ENCODE results near the gene PALD1. TPM values are rescaled to one million over a fixed set of nuclear protein-coding genes. Genes with fewer than 3 reads are reported as not detected.

Gene PALD1
- total and polyA plus RNA-seq, 2 of the 13 experiments (the other 11 are each of a cell fraction or from before 2014, with no cell fraction given), result 0.07 to 0.09 TPM

DNA sequence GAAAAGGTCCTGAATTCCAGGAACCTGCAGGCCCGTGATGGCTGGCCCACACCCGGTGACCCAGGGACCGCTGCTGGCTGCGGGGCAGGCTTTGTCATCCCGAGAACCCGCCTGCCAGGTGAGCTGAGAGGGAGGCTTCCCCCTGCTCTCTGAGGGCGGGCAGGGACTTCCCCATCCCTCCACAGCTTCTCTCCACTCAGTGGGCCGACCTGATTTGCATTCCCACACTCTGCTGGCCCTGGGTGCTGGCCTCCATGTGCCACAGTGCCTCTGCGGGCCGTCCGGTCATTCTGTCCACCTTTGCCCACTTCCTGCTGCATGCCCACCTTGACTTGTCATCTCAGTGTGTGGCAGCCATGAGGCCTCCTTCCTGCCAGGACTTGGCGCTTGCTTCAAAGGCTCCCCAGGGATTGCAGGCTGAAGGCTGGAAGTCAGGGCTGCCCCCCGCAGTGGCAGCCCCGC, 35.3 kb downstream of the PALD1 start:
- intact Hi-C loops (cut with micrococcal nuclease; ENCODE audit: unreplicated experiment) (no loop called here), in situ Hi-C loops (cut with HindIII; ENCODE audit: extremely low pct_ligation_motif_present, low pct_unique_long_range_greater_than_20kb) (no loop called here)
- H3K36me3 ChIP-seq (replicated peaks in 1 of 2; ENCODE audit: control insufficient read depth in 1 of 2, insufficient read depth in 2 of 2, low read length in 2 of 2), result no peaks in the 10 kb centered on the region
- FAIRE-seq, result no peak
- no peak overlapping the region for H3K4me2 ChIP-seq (ENCODE audit: low read depth, low read length)
- H3K27me3 ChIP-seq (ENCODE audit: control insufficient read depth in 1 of 2, insufficient read depth in 2 of 2, low read length in 2 of 2), result peaks cover 6 to 34% of the 10 kb centered on the region in 2 experiments; a peak in 4 of 5 replicates
- 10% methylated on average over 7 of the region's 14 CpGs for WGBS (ENCODE audit: low lambda C conversion rate)
- no peaks in the 10 kb centered on the region for H3K9me3 ChIP-seq (ENCODE audit: low read length)
- H3K27ac ChIP-seq (ENCODE audit: extremely low read length, insufficient read depth, low read length), result no peak overlapping the region
- TF ChIP-seq GPN1 (CRISPR knock-in tag; IDR thresholded peaks at IDR 0.05; ENCODE audit: borderline replicate concordance) (no peak), ZNF12 (CRISPR knock-in tag; IDR thresholded peaks at IDR 0.05) (no peak), ZNF552 (CRISPR knock-in tag; IDR thresholded peaks at IDR 0.05; ENCODE audit: borderline replicate concordance) (no peak), ZFP41 (CRISPR knock-in tag; IDR thresholded peaks at IDR 0.05; ENCODE audit: borderline replicate concordance) (no peak), ZNF792 (CRISPR knock-in tag; IDR thresholded peaks at IDR 0.05) (no peak), XRCC5 (optimal IDR thresholded peaks at IDR 0.05; ENCODE audit: low read length) (no peak), ZNF615 (CRISPR knock-in tag; IDR thresholded peaks at IDR 0.05; ENCODE audit: borderline replicate concordance) (no peak), MTF2 (CRISPR knock-in tag; IDR thresholded peaks at IDR 0.05; ENCODE audit: borderline replicate concordance) (no peak), KAT7 (CRISPR knock-in tag; IDR thresholded peaks at IDR 0.05; ENCODE audit: borderline replicate concordance) (no peak), ZNF383 (CRISPR knock-in tag; IDR thresholded peaks at IDR 0.05; ENCODE audit: borderline replicate concordance) (no peak), ZNF282 (IDR thresholded peaks at IDR 0.05; ENCODE audit: partially characterized antibody) (no peak), ETV5 (CRISPR knock-in tag; IDR thresholded peaks at IDR 0.05; ENCODE audit: borderline replicate concordance) (no peak), ZNF720 (CRISPR knock-in tag; IDR thresholded peaks at IDR 0.05) (no peak), KLF9 (CRISPR knock-in tag; IDR thresholded peaks at IDR 0.05; ENCODE audit: low read depth) (no peak)
- TF ChIP-seq, protein P1, sequence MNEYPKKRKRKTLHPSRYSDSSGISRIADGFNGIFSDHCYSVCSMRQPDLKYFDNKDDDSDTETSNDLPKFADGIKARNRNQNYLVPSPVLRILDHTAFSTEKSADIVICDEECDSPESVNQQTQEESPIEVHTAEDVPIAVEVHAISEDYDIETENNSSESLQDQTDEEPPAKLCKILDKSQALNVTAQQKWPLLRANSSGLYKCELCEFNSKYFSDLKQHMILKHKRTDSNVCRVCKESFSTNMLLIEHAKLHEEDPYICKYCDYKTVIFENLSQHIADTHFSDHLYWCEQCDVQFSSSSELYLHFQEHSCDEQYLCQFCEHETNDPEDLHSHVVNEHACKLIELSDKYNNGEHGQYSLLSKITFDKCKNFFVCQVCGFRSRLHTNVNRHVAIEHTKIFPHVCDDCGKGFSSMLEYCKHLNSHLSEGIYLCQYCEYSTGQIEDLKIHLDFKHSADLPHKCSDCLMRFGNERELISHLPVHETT (CRISPR knock-in tag; conservative IDR thresholded peaks at IDR 0.05), result no peak
- TF ChIP-seq, protein P2, sequence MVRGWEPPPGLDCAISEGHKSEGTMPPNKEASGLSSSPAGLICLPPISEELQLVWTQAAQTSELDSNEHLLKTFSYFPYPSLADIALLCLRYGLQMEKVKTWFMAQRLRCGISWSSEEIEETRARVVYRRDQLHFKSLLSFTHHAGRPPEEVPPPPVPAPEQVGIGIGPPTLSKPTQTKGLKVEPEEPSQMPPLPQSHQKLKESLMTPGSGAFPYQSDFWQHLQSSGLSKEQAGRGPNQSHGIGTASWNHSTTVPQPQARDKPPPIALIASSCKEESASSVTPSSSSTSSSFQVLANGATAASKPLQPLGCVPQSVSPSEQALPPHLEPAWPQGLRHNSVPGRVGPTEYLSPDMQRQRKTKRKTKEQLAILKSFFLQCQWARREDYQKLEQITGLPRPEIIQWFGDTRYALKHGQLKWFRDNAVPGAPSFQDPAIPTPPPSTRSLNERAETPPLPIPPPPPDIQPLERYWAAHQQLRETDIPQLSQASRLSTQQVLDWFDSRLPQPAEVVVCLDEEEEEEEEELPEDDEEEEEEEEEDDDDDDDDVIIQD (CRISPR knock-in tag; IDR thresholded peaks at IDR 0.05; ENCODE audit: low read depth), result no peak
- TF ChIP-seq, protein P3, sequence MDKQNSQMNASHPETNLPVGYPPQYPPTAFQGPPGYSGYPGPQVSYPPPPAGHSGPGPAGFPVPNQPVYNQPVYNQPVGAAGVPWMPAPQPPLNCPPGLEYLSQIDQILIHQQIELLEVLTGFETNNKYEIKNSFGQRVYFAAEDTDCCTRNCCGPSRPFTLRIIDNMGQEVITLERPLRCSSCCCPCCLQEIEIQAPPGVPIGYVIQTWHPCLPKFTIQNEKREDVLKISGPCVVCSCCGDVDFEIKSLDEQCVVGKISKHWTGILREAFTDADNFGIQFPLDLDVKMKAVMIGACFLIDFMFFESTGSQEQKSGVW (CRISPR knock-in tag; IDR thresholded peaks at IDR 0.05; ENCODE audit: borderline replicate concordance), result no peak
- TF ChIP-seq, protein P4, sequence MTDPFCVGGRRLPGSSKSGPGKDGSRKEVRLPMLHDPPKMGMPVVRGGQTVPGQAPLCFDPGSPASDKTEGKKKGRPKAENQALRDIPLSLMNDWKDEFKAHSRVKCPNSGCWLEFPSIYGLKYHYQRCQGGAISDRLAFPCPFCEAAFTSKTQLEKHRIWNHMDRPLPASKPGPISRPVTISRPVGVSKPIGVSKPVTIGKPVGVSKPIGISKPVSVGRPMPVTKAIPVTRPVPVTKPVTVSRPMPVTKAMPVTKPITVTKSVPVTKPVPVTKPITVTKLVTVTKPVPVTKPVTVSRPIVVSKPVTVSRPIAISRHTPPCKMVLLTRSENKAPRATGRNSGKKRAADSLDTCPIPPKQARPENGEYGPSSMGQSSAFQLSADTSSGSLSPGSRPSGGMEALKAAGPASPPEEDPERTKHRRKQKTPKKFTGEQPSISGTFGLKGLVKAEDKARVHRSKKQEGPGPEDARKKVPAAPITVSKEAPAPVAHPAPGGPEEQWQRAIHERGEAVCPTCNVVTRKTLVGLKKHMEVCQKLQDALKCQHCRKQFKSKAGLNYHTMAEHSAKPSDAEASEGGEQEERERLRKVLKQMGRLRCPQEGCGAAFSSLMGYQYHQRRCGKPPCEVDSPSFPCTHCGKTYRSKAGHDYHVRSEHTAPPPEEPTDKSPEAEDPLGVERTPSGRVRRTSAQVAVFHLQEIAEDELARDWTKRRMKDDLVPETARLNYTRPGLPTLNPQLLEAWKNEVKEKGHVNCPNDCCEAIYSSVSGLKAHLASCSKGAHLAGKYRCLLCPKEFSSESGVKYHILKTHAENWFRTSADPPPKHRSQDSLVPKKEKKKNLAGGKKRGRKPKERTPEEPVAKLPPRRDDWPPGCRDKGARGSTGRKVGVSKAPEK (CRISPR knock-in tag; IDR thresholded peaks at IDR 0.05; ENCODE audit: borderline replicate concordance), result no peak
- TF ChIP-seq, protein P5, sequence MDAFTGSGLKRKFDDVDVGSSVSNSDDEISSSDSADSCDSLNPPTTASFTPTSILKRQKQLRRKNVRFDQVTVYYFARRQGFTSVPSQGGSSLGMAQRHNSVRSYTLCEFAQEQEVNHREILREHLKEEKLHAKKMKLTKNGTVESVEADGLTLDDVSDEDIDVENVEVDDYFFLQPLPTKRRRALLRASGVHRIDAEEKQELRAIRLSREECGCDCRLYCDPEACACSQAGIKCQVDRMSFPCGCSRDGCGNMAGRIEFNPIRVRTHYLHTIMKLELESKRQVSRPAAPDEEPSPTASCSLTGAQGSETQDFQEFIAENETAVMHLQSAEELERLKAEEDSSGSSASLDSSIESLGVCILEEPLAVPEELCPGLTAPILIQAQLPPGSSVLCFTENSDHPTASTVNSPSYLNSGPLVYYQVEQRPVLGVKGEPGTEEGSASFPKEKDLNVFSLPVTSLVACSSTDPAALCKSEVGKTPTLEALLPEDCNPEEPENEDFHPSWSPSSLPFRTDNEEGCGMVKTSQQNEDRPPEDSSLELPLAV (CRISPR knock-in tag; conservative IDR thresholded peaks at IDR 0.05; ENCODE audit: low read depth), result no peak
- no peaks in the 10 kb centered on the region for H3K79me2 ChIP-seq (ENCODE audit: insufficient read depth, low read length)
- H3K4me1 ChIP-seq (ENCODE audit: insufficient read depth, low read length), result peaks cover 7% of the 10 kb centered on the region
- no peak overlapping the region for H3K9ac ChIP-seq (ENCODE audit: insufficient read depth, low read depth, low read length)
- no peak overlapping the region for H3K4me3 ChIP-seq (replicated peaks in 1 of 3; ENCODE audit: insufficient read depth in 1 of 3, low read depth in 2 of 3, low read length in 3 of 3)
- CTCF ChIA-PET (ENCODE audit: low intra/inter-chr PET ratio, low total read pairs), result no interaction called here
- no peak for DNase-seq (ENCODE audit: low spot score)
- no peaks in the 10 kb centered on the region for H4K20me1 ChIP-seq (ENCODE audit: insufficient read depth, low read length)
- no peak for ATAC-seq
- no peak overlapping the region for H2AFZ ChIP-seq (ENCODE audit: low read length)
- POLR2A ChIA-PET, result no interaction called here
- BruUV-seq (replicated peaks), result no TSS peak

All from HepG2 (cell line).